ENCODE data around the gene PRKCH. TPM values are rescaled to one million over a fixed set of nuclear protein-coding genes. Genes with fewer than 3 reads are reported as not detected.
"Not testable (repeated sequence)": the region's sequence is repeated elsewhere in the genome, so short reads cannot be mapped to it uniquely, and the experiment has no call there.

PRKCH gene
- total and polyA plus RNA-seq, 4 experiments from 2014 or later = 246 to 284 (median 249) TPM

- Histone ChIP-seq H3K27ac (ENCODE audit: low read depth, low read length) (no peak overlapping the region), H3K4me1 (ENCODE audit: insufficient read depth, low read length) (peaks cover 8% of the 10 kb centered on the region), H3K4me3 (ENCODE audit: low read length in 2 of 2) (no peak overlapping the region), H3K9me3 (ENCODE audit: control insufficient read depth in 1 of 2, low read length in 2 of 2) (no peaks in the 10 kb centered on the region), H3K27me3 (ENCODE audit: insufficient read depth, low read length) (no peaks in the 10 kb centered on the region), H3K36me3 (ENCODE audit: insufficient read depth, low read length) (no peaks in the 10 kb centered on the region)
- POLR2A ChIA-PET (ENCODE audit: partially characterized antibody) = interaction anchor here (1.3 to 11.7 kb wide), 4 partner anchors 20 to 133 kb away, joined by 3 to 578 read pairs (median 5); no protein-coding TSS in a partner anchor
- Mint-ChIP-seq H3K27me3 (no peaks in the 10 kb centered on the region), H3K9me3 (peaks cover 0 to 9% (median 2%) of the 10 kb centered on the region in 8 donors), H3K36me3 (peaks cover 24 to 27% of the 10 kb centered on the region in 2 donors), H3K4me1 (peaks cover 2 to 18% (median 4%) of the 10 kb centered on the region in 4 donors), H3K27ac (no peak overlapping the region), H3K4me3 (no peak overlapping the region)
- CTCF ChIA-PET (ENCODE audit: partially characterized antibody) = interaction anchor here (0.8 to 6.0 kb wide), 7 partner anchors 16 to 443 kb away, joined by 3 to 84 read pairs (median 5); partner anchors contain the start of genes SNAPC1 and TMEM30B
- intact Hi-C loops (cut with micrococcal nuclease) = no loop called here
- no peak for DNase-seq
These were observed 2.3 kb upstream of the PRKCH start for GRCh38 chr14:61319086-61319485.

GRCh38 chr14:61319706-61320105 lies 1.7 kb upstream of the PRKCH start:
- Histone ChIP-seq H3K36me3 (ENCODE audit: insufficient read depth, low read length) (no peaks in the 10 kb centered on the region), H3K27me3 (ENCODE audit: insufficient read depth, low read length) (no peaks in the 10 kb centered on the region), H3K27ac (ENCODE audit: low read depth, low read length) (no peak overlapping the region), H3K9me3 (ENCODE audit: control insufficient read depth in 1 of 2, low read length in 2 of 2) (no peaks in the 10 kb centered on the region), H3K4me1 (ENCODE audit: insufficient read depth, low read length) (peaks cover 8% of the 10 kb centered on the region), H3K4me3 (ENCODE audit: low read length in 2 of 2) (no peak overlapping the region)
- Mint-ChIP-seq H3K4me1 (peaks cover 4 to 22% (median 7%) of the 10 kb centered on the region in 4 donors), H3K9me3 (peaks cover 0 to 3% (median 0%) of the 10 kb centered on the region in 8 donors), H3K27ac (no peak overlapping the region), H3K4me3 (no peak overlapping the region), H3K27me3 (no peaks in the 10 kb centered on the region), H3K36me3 (peaks cover 20 to 27% of the 10 kb centered on the region in 2 donors)
- intact Hi-C loops (cut with micrococcal nuclease) = loop anchor here (2.0 to 5.0 kb wide), 2 partner anchors 23 to 83 kb away; no protein-coding TSS in a partner anchor
- ChIA-PET POLR2A (ENCODE audit: partially characterized antibody) (interaction anchor here (1.3 to 11.7 kb wide), 3 partner anchors 20 to 80 kb away, joined by 3 to 578 read pairs (median 30); no protein-coding TSS in a partner anchor), CTCF (ENCODE audit: partially characterized antibody) (interaction anchor here (0.8 to 6.0 kb wide), 5 partner anchors 15 to 137 kb away, joined by 3 to 84 read pairs (median 5); partner anchors contain the start of gene TMEM30B)
- DNase-seq = no peak

- not testable (repeated sequence) for H3K4me3 Mint-ChIP-seq; H3K27ac ChIP-seq (ENCODE audit: low read depth, low read length); DNase-seq; H3K27me3 Mint-ChIP-seq; H3K9me3 Mint-ChIP-seq; H3K36me3 ChIP-seq (ENCODE audit: insufficient read depth, low read length); H3K27ac Mint-ChIP-seq; H3K27me3 ChIP-seq (ENCODE audit: insufficient read depth, low read length); H3K9me3 ChIP-seq (ENCODE audit: control insufficient read depth in 1 of 2, low read length in 2 of 2); H3K4me3 ChIP-seq (ENCODE audit: low read length in 2 of 2)
- H3K4me1 ChIP-seq (ENCODE audit: insufficient read depth, low read length) = peaks cover 13% of the 10 kb centered on the region
- ChIA-PET CTCF (ENCODE audit: partially characterized antibody) (interaction anchor here (0.8 to 6.0 kb wide), 4 partner anchors 14 to 137 kb away, joined by 3 to 84 read pairs (median 4); no protein-coding TSS in a partner anchor), POLR2A (ENCODE audit: partially characterized antibody) (interaction anchor here (1.3 to 11.7 kb wide), 6 partner anchors 19 to 386 kb away, joined by 3 to 578 read pairs (median 18); partner anchors contain the start of gene TMEM30B)
- Mint-ChIP-seq H3K4me1 (peaks cover 7 to 27% (median 11%) of the 10 kb centered on the region in 4 donors), H3K36me3 (peaks cover 19 to 29% of the 10 kb centered on the region in 2 donors)
- intact Hi-C loops (cut with micrococcal nuclease) = loop anchor here (2.0 to 5.0 kb wide), 2 partner anchors 23 to 82 kb away; no protein-coding TSS in a partner anchor
These were observed 1.2 kb upstream of the PRKCH start for GRCh38 chr14:61320170-61320569.

GRCh38 chr14:61320806-61321384 lies 484 bp upstream of the PRKCH start:
- intact Hi-C loops (cut with micrococcal nuclease) = loop anchor here (1.0 to 5.0 kb wide), 4 partner anchors 24 to 135 kb away; no protein-coding TSS in a partner anchor
- Mint-ChIP-seq H3K4me3 (peak overlapping the region in 5 of 8 donors; percentile 76 to 83 (median 77)), H3K36me3 (peaks cover 23 to 36% of the 10 kb centered on the region in 2 donors), H3K27ac (peak overlapping the region in 5 of 7 donors; percentile 48 to 89 (median 84)), H3K4me1 (peaks cover 13 to 34% (median 17%) of the 10 kb centered on the region in 4 donors), H3K9me3 (peaks cover 0 to 4% (median 0%) of the 10 kb centered on the region in 8 donors), H3K27me3 (no peaks in the 10 kb centered on the region)
- ChIA-PET CTCF (ENCODE audit: partially characterized antibody) (interaction anchor here (1.0 to 6.0 kb wide), 12 partner anchors 14 to 134 kb away, joined by 3 to 84 read pairs (median 8); no protein-coding TSS in a partner anchor), POLR2A (ENCODE audit: partially characterized antibody) (interaction anchor here (0.7 to 11.7 kb wide), 29 partner anchors 18 to 385 kb away, joined by 3 to 578 read pairs (median 5); partner anchors contain the start of gene TMEM30B)
- peak in 2 of 5 donors; percentile 12 to 39 for DNase-seq
- H3K27me3 ChIP-seq (ENCODE audit: insufficient read depth, low read length) = no peaks in the 10 kb centered on the region
- peaks cover 20% of the 10 kb centered on the region for H3K4me1 ChIP-seq (ENCODE audit: insufficient read depth, low read length)
- no peaks in the 10 kb centered on the region for H3K9me3 ChIP-seq (ENCODE audit: control insufficient read depth in 1 of 2, low read length in 2 of 2)
- peak overlapping the region in 1 of 2 donors; percentile 95 for H3K4me3 ChIP-seq (ENCODE audit: low read length in 2 of 2)
- H3K36me3 ChIP-seq (ENCODE audit: insufficient read depth, low read length) = no peaks in the 10 kb centered on the region
- H3K27ac ChIP-seq (ENCODE audit: low read depth, low read length) = peak overlapping the region; percentile 89

GRCh38 chr14:61322011-61322798 lies 826 bp downstream of the PRKCH start:
- Mint-ChIP-seq H3K36me3 (peaks cover 33 to 45% of the 10 kb centered on the region in 2 donors), H3K4me3 (peak overlapping the region; percentile 97 to 100 (median 99)), H3K27me3 (no peaks in the 10 kb centered on the region), H3K9me3 (peaks cover 0 to 4% (median 0%) of the 10 kb centered on the region in 8 donors), H3K4me1 (peaks cover 23 to 47% (median 28%) of the 10 kb centered on the region in 4 donors), H3K27ac (peak overlapping the region in 6 of 7 donors; percentile 91 to 99 (median 96))
- POLR2A ChIA-PET (ENCODE audit: partially characterized antibody) = interaction anchor here (0.7 to 11.7 kb wide), 50 partner anchors 17 to 440 kb away, joined by 3 to 578 read pairs (median 5); partner anchors contain the start of genes HIF1A, SNAPC1 and TMEM30B
- CTCF ChIA-PET (ENCODE audit: partially characterized antibody) = interaction anchor here (0.7 to 6.0 kb wide), 22 partner anchors 12 to 180 kb away, joined by 3 to 84 read pairs (median 4); no protein-coding TSS in a partner anchor
- Histone ChIP-seq H3K36me3 (ENCODE audit: insufficient read depth, low read length) (no peaks in the 10 kb centered on the region), H3K27me3 (ENCODE audit: insufficient read depth, low read length) (no peaks in the 10 kb centered on the region), H3K27ac (ENCODE audit: low read depth, low read length) (peak overlapping the region; percentile 89), H3K9me3 (ENCODE audit: control insufficient read depth in 1 of 2, low read length in 2 of 2) (no peaks in the 10 kb centered on the region), H3K4me1 (ENCODE audit: insufficient read depth, low read length) (peaks cover 33% of the 10 kb centered on the region), H3K4me3 (ENCODE audit: low read length in 2 of 2) (peak overlapping the region; percentile 85 to 95)
- intact Hi-C loops (cut with micrococcal nuclease) = loop anchor here (1.0 to 5.0 kb wide), 3 partner anchors 20 to 80 kb away; no protein-coding TSS in a partner anchor
- DNase-seq = peak in 2 of 5 donors; percentile 51 to 67

GRCh38 chr14:61322799-61323290 lies 1.5 kb downstream of the PRKCH start:
- peak overlapping the region; percentile 85 to 95 for H3K4me3 ChIP-seq (ENCODE audit: low read length in 2 of 2)
- H3K36me3 Mint-ChIP-seq = peaks cover 38 to 49% of the 10 kb centered on the region in 2 donors
- H3K4me1 Mint-ChIP-seq = peaks cover 26 to 53% (median 33%) of the 10 kb centered on the region in 4 donors
- peak overlapping the region in 6 of 7 donors; percentile 91 to 99 (median 96) for H3K27ac Mint-ChIP-seq
- H3K27me3 Mint-ChIP-seq = no peaks in the 10 kb centered on the region
- H3K4me1 ChIP-seq (ENCODE audit: insufficient read depth, low read length) = peaks cover 39% of the 10 kb centered on the region
- peaks cover 0 to 4% (median 0%) of the 10 kb centered on the region in 8 donors for H3K9me3 Mint-ChIP-seq
- peak overlapping the region; percentile 89 for H3K27ac ChIP-seq (ENCODE audit: low read depth, low read length)
- no peaks in the 10 kb centered on the region for H3K9me3 ChIP-seq (ENCODE audit: control insufficient read depth in 1 of 2, low read length in 2 of 2)
- CTCF ChIA-PET (ENCODE audit: partially characterized antibody) = interaction anchor here (0.7 to 6.0 kb wide), 18 partner anchors 12 to 180 kb away, joined by 3 to 84 read pairs (median 4); no protein-coding TSS in a partner anchor
- H3K4me3 Mint-ChIP-seq = peak overlapping the region; percentile 97 to 100 (median 99)
- no peaks in the 10 kb centered on the region for H3K36me3 ChIP-seq (ENCODE audit: insufficient read depth, low read length)
- DNase-seq = peak; percentile 56 to 82 (median 64)
- intact Hi-C loops (cut with micrococcal nuclease) = loop anchor here (1.0 to 5.0 kb wide), 5 partner anchors 9 to 129 kb away; no protein-coding TSS in a partner anchor
- H3K27me3 ChIP-seq (ENCODE audit: insufficient read depth, low read length) = no peaks in the 10 kb centered on the region
- POLR2A ChIA-PET (ENCODE audit: partially characterized antibody) = interaction anchor here (0.7 to 11.7 kb wide), 36 partner anchors 16 to 439 kb away, joined by 3 to 578 read pairs (median 7); partner anchors contain the start of genes HIF1A, SNAPC1 and TMEM30B

Data from CD4-positive, alpha-beta memory T cell (primary cell).